RWPE1 (cell line): ENCODE measurements around the gene CHST11.

ENCODE experiments used
- CTCF ChIA-PET: fragments of 350-600 bp; sonication (Branson Sonifier 250); formaldehyde crosslinking; extraction: SDS; loops from one replicate; lab custom pipeline; 2021; lab: Yijun Ruan, JAX
- POLR2A ChIA-PET: fragments of 400-600 bp; formaldehyde crosslinking; extraction: SDS; loops from one replicate; lab custom pipeline; 2020; ENCODE audit warnings: antibody characterized with exemption; ENCODE audit not compliant: low non-redundant PET; lab: Yijun Ruan, JAX
- DNase-seq: peaks from one replicate; pipeline ENCODE4 v3.0.0; 2012; ENCODE audit warnings: low spot score
- H3K27ac ChIP-seq: fragments of 450-650 bp; 2 replicates; pipeline ENCODE4 v1.5.1; 2017
- TF ChIP-seq, protein P1 (sequence below): fragments of 450-650 bp; conservative IDR thresholded peaks from 2 replicates; pipeline ENCODE4 v1.5.1; 2017; ENCODE audit warnings: low read depth, mild to moderate bottlenecking

Gene CHST11

DNA sequence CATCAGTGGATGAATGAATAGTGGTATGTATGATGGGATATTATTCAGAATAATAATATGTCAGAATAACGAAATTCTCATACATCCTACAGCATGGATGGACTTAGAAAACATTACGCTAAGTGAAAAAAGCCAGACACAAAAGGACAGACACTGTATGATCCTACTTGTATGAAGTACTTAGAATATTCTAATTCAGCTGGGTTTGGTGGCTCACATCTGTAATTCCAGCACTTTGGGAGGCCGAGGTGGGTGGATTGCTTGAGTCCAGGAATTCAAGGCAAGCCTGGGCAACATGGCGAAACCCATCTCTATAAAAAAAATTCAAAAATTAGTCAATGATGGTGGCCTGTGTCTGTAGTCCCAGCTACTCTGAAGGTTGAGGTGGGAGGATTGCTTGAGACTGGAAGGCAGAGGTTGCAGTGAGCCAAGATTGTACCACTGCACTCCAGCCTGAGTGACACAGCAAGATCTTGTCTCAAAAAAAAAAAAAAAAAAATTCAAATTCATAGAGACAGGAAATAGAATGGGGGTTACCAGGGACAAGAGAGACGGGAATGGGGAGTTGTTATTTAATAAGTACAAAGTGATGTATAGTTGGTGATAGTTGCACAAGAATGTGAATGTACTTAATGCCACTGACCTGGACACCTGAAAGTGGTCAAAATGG is 132.3 kb downstream of the CHST11 start:
- ChIA-PET POLR2A (no interaction called here), CTCF (no interaction called here)
- TF ChIP-seq, protein P1, sequence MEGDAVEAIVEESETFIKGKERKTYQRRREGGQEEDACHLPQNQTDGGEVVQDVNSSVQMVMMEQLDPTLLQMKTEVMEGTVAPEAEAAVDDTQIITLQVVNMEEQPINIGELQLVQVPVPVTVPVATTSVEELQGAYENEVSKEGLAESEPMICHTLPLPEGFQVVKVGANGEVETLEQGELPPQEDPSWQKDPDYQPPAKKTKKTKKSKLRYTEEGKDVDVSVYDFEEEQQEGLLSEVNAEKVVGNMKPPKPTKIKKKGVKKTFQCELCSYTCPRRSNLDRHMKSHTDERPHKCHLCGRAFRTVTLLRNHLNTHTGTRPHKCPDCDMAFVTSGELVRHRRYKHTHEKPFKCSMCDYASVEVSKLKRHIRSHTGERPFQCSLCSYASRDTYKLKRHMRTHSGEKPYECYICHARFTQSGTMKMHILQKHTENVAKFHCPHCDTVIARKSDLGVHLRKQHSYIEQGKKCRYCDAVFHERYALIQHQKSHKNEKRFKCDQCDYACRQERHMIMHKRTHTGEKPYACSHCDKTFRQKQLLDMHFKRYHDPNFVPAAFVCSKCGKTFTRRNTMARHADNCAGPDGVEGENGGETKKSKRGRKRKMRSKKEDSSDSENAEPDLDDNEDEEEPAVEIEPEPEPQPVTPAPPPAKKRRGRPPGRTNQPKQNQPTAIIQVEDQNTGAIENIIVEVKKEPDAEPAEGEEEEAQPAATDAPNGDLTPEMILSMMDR: no peak
- peak overlapping the region; percentile 93 for H3K27ac ChIP-seq
- DNase-seq: no peak

DNA sequence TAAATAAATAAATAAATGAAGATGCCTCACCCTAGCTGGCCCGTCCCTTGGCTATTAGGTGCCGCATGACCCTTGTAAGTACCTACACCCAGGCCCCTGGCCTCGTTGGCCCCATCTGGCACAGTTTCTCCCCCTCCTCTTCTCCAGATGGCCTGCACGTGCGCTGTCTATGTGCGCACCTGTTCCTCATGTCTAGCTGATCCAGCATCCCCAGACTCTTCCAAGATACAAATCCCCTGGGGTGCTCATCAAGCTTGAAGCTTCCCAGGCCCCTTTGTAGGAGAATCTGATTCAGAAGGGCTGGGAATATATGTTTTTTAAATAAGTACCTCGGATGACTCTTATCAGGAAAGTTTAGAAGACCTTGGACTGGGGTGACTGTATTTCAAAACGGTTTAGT is 133.3 kb downstream of the CHST11 start:
- DNase-seq: no peak
- peak overlapping the region; percentile 93 for H3K27ac ChIP-seq
- POLR2A ChIA-PET: no interaction called here
- TF ChIP-seq, protein P1: no peak
- CTCF ChIA-PET: no interaction called here

DNA sequence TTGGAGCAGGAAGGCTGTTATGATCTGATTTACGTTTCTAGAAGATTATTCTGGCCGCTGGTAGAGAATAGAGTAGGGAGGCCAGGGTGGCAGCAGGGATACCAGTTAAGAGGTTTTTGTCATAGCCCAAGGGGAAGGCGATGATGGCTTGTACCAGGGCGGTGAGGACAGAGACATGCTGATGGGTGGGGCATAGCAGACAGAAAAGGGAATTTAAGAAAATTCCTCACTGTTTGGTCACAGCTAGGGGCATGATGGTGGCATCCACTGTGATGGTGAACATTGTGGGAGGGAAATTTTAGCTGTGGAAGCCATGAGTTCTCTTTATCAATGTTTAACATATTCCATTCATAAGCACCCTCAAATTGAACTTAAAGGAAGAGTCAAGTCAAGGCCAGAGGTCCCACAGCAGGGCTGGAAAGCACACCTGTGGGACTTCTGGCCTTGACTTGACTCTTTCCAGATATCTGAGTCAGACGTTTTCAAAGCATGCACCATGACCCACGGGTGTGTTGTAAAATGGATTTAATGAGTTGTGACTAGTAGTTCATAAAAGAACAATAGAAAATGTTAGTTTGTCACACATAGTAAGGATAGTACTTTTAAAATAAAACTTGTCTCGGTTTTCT is 134.6 kb downstream of the CHST11 start:
- CTCF ChIA-PET: no interaction called here
- POLR2A ChIA-PET: no interaction called here
- H3K27ac ChIP-seq: no peak overlapping the region
- TF ChIP-seq, protein P1: no peak
- no peak for DNase-seq

DNA sequence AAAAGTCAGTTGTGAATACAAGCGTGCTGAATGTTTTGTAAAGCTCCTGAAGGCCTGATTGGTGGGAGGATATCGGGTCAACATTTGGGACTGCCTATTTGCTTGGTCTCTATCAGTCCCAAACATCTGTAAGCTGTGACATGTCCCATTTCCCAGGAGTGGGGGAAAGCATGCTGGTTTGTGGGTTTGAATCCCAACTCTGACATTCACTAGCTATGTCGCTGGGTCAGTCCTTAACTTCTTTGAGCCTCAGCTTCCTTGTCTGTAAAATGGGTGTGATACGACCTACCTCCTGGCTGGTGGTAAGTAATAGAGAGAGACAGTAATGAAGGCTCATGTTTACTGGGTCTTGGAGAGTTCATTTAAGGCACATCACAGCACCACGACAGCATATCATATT is 136.7 kb downstream of the CHST11 start:
- CTCF ChIA-PET: interaction anchor here (0.6 kb wide), 1 partner anchor 154 kb away, joined by 4 read pairs; no protein-coding TSS in a partner anchor
- H3K27ac ChIP-seq: no peak overlapping the region
- TF ChIP-seq, protein P1: no peak
- POLR2A ChIA-PET: no interaction called here
- DNase-seq: no peak

DNA sequence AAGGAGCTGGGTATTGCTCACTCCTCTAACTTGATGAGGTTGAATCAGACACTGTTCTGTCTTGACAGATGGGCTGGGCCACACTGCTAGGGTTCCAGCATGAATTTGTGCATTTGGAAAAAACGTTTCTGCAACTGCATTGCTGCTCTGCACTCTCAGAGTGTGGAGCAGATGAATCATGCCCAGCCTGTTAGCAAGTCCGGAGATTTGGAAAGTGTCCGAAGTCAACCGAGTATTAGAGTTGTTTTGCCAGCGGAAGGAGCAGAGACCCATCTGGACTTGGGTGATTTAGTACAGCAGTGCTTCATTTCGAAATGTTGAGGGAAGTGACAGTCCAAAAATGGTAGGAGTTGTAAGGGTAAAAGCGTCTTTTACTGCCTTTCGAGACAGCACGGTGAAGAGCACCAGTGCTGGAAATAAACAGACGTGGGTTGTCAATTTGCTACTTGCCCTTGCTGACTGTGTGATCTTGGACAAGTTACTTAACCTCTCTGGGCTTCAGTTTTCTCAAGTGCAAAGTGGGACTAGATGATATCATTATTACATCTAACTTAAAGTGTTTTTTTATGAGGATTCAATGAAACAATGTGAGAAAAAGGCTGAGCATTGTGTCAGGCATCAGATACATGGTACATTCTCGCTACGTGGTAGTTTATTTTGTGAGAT is 139.5 kb downstream of the CHST11 start:
- peak overlapping the region; percentile 64 for H3K27ac ChIP-seq
- TF ChIP-seq, protein P1: no peak
- no peak for DNase-seq
- ChIA-PET CTCF (no interaction called here), POLR2A (no interaction called here)

DNA sequence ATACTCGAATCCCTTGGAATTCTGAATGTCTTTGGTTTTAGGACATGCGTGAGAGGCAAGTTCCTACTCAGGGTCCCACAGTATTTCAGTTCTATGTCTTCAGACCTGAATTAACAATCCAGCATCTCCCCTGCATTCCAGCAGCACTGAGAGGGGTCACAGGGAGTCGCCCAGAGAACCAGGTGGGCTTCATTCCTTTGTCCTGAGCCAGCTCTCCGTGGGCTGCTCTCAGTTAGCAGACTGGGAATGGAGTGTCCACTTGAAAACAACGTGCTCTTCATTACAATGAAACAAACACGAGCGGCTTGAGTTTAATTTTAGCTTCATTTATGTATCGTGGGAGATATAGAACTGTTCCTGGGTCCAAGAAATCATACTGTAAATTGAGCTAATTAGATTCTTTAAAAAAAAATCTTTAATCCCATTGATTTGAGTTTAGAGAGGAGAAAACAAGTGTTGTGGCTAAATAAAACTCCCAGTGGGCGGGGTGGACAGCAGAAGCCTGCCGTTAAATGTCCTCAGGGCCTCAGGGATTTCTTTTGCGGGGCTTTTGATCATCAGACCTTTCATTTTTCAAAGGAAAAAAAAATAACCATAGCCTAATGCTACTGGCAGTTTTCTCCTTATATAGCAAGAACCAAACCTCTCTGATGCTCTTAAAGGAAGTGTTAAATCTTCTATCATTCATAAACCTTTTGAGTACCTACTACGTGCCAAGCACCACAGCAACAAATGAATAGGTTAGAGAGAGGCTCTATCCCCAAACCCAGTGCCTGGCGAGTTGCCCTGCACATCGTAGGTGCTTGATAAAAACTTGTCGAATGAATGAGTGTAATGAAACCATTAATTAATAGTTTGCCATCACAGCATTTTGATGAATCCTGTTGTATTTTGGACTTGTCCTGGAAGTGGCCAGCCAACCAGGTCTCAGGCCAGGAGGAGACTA is 140.4 kb downstream of the CHST11 start:
- ChIA-PET POLR2A (no interaction called here), CTCF (no interaction called here)
- H3K27ac ChIP-seq: 0 out of 2 replicates have a peak overlapping the region, but pooled peaks have one; percentile 39
- TF ChIP-seq, protein P1: no peak
- no peak for DNase-seq
